ENCODE results near the gene APBA2. TPM values are rescaled to one million over a fixed set of nuclear protein-coding genes. Genes with fewer than 3 reads are reported as not detected.

The APBA2 gene
- total and polyA plus RNA-seq, 2 of the 4 experiments (the other 2 are of a cell fraction) = 21.7 to 33.0 TPM

GRCh38 chr15:28897861-28898585 is 12.2 kb downstream of the APBA2 start:
- WGBS, 2 experiments (ENCODE audit: extremely low coverage in 2 of 2, insufficient read length in 1 of 2) = 92% methylated on average over 11 of the region's 13 CpGs; no CpG with 5 or more reads in 1 of the 2 experiments
- CTCF ChIA-PET = interaction anchor here (1.4 kb wide), 1 partner anchor 206 kb away, joined by 3 read pairs; no protein-coding TSS in a partner anchor

More at GRCh38 chr15:28897861-28898585, 12.2 kb downstream of the APBA2 start:
- Histone ChIP-seq H2AFZ (replicated peaks; ENCODE audit: low read length, poor library complexity) (no peak overlapping the region), H3K9ac (ENCODE audit: low read depth, low read length) (no peak overlapping the region), H4K8ac (ENCODE audit: low read depth in 2 of 2, low read length in 2 of 2) (no peak overlapping the region), H3K4me2 (ENCODE audit: low read depth, low read length) (no peak overlapping the region), H4K5ac (ENCODE audit: low read depth, low read length) (no peak overlapping the region), H3K27ac (ENCODE audit: insufficient read depth, low read length) (no peak overlapping the region), H3K9me3 (ENCODE audit: control insufficient read depth, insufficient read depth, low read length) (no peaks in the 10 kb centered on the region; the same call in 1 of the 2 replicates), H3K14ac (replicated peaks; ENCODE audit: low read depth, low read length) (peak overlapping the region; percentile 40; the same call in 1 of the 2 replicates), H4K20me1 (ENCODE audit: insufficient read depth, low read length) (peaks cover 10% of the 10 kb centered on the region; the same call in 1 of the 2 replicates), H3K4me3 (ENCODE audit: insufficient read depth, low read depth, low read length) (no peak overlapping the region), H2AK9ac (replicated peaks; ENCODE audit: low read depth, low read length, poor library complexity) (peak overlapping the region; percentile 63), H2BK15ac (ENCODE audit: low read depth, low read length) (peak overlapping the region; percentile 31; the same call in 1 of the 3 replicates), H3K79me1 (ENCODE audit: low read depth in 1 of 2, low read length in 2 of 2) (peaks cover 20 to 88% of the 10 kb centered on the region in 2 experiments), H3K4ac (ENCODE audit: low read depth, low read length) (peak overlapping the region; percentile 41; the same call in 1 of the 2 replicates), H4K91ac (ENCODE audit: insufficient read depth, low read depth, low read length) (no peak overlapping the region), H3K27me3 (ENCODE audit: control insufficient read depth, insufficient read depth, low read length) (no peaks in the 10 kb centered on the region), H3K56ac (ENCODE audit: extremely low read depth, insufficient read depth, low read length) (no peak overlapping the region), H2AK5ac (ENCODE audit: low read depth, low read length) (peak overlapping the region; percentile 38), H3K4me1 (ENCODE audit: control insufficient read depth, insufficient read depth, low read length) (peaks cover 10% of the 10 kb centered on the region), H3K18ac (ENCODE audit: low read depth, low read length) (no peak overlapping the region), H2BK5ac (ENCODE audit: low read depth, low read length, poor library complexity, severe bottlenecking) (peak overlapping the region; percentile 17), H3K36me3 (ENCODE audit: control insufficient read depth, insufficient read depth, low read length) (0 out of 2 replicates have a peak, but pooled peaks cover 2% of the 10 kb centered on the region), H3K23ac (ENCODE audit: low read depth, low read length) (peak overlapping the region; percentile 10; the same call in 1 of the 2 replicates), H2BK20ac (ENCODE audit: low read depth, low read length) (peak overlapping the region; percentile 67), H2BK120ac (ENCODE audit: low read depth, low read length) (peak overlapping the region; percentile 64), H3K9me1 (ENCODE audit: insufficient read depth, low read length) (peaks cover 29% of the 10 kb centered on the region)
- in situ Hi-C loops (cut with MboI; ENCODE audit: low sequenced_read_pairs) (no loop called here), intact Hi-C loops (cut with micrococcal nuclease) (no loop called here), dilution Hi-C loops (cut with HindIII; ENCODE audit: low sequenced_read_pairs, unreplicated experiment) (no loop called here)
- DNase-seq (no peak), ATAC-seq (ENCODE audit: low read depth) (no peak)
- TF ChIP-seq NFE2L2 (IDR thresholded peaks at IDR 0.05; ENCODE audit: low read depth, low read length) (no peak), CEBPB (IDR thresholded peaks at IDR 0.05; ENCODE audit: low read depth, low read length) (no peak), FOS (IDR thresholded peaks at IDR 0.05; ENCODE audit: low read depth, low read length) (no peak), CHD1 (IDR thresholded peaks at IDR 0.05; ENCODE audit: low read depth, low read length) (no peak), MXI1 (IDR thresholded peaks at IDR 0.05; ENCODE audit: borderline replicate concordance, low read depth, low read length) (no peak), BHLHE40 (IDR thresholded peaks at IDR 0.05; ENCODE audit: low read depth, low read length) (no peak), USF2 (IDR thresholded peaks at IDR 0.05; ENCODE audit: low read depth, low read length) (no peak), RCOR1 (IDR thresholded peaks at IDR 0.05; ENCODE audit: insufficient replicate concordance, low read length) (no peak), ELK1 (IDR thresholded peaks at IDR 0.05; ENCODE audit: borderline replicate concordance, low read depth, low read length) (no peak), MAZ (IDR thresholded peaks at IDR 0.05; ENCODE audit: borderline replicate concordance, low read depth, low read length) (no peak), RAD21 (IDR thresholded peaks at IDR 0.05; ENCODE audit: low read length) (no peak), CTCF (conservative IDR thresholded peaks at IDR 0.05; ENCODE audit: low read depth, low read length) (no peak)
- BruUV-seq (replicated peaks) = no TSS peak
- POLR2A ChIA-PET (ENCODE audit: unreplicated experiment) = no interaction called here
